A549 (cell line): Measurements from ENCODE around the gene FOXP1. TPM values are rescaled to one million over a fixed set of nuclear protein-coding genes. Genes with fewer than 3 reads are reported as not detected.

Source experiments
- ATAC-seq, 2 experiments: fragments of 200-7000 bp in 1 of 2; fragments of >200 bp in 1 of 2; cut with Nextera tagmentation in 1 of 2; cut with Tn5 transposase in 1 of 2; 3 replicates each; pipeline versions ENCODE4 v1.8.0 to v1.9.1; 2018 to 2020; ENCODE audit warnings: mild to moderate bottlenecking in 1 of 2, moderate library complexity in 1 of 2
- CTCF ChIA-PET: fragments of 300-600 bp; sonication (Branson Sonifier 250); formaldehyde crosslinking; extraction: SDS; loops from one replicate; lab custom pipeline; 2021; ENCODE audit warnings: antibody characterized with exemption, inconsistent platforms; lab: Yijun Ruan, JAX
- POLR2A ChIA-PET: fragments of 350-600 bp; formaldehyde crosslinking; extraction: SDS; loops from one replicate; lab custom pipeline; 2021; ENCODE audit warnings: antibody characterized with exemption, inconsistent platforms; lab: Yijun Ruan, JAX
- DNase-seq, 2 experiments: peaks; one replicate each; pipeline versions ENCODE4 v3.0.0 to v3.0.0-alpha.2; 2011 to 2016; ENCODE audit warnings: low read depth in 1 of 2, low spot score in 1 of 2
- FAIRE-seq: peaks from 2 replicates; lab custom pipeline; 2011; peaks lifted over from hg19 to GRCh38; lab: Jason Lieb, UNC
- H3K27ac ChIP-seq, 2 experiments: fragments of >200 bp; sonication (Bioruptor Twin); formaldehyde crosslinking; 3 replicates each; pipeline ENCODE4 v1.5.1; 2016 to 2017
- H3K4me1 ChIP-seq: fragments of >200 bp; sonication (Bioruptor Twin); formaldehyde crosslinking; 3 replicates; pipeline ENCODE4 v1.6.1; 2016
- H3K4me2 ChIP-seq: fragments of >200 bp; sonication (Bioruptor Twin); formaldehyde crosslinking; 3 replicates; pipeline ENCODE4 v1.6.1; 2016
- H3K4me3 ChIP-seq: fragments of >200 bp; sonication (Bioruptor Twin); formaldehyde crosslinking; 3 replicates; pipeline ENCODE4 v1.5.1; 2016
- H3K9me3 ChIP-seq: fragments of >200 bp; sonication (Bioruptor Twin); formaldehyde crosslinking; 3 replicates; pipeline ENCODE4 v1.6.1; 2016
- BCL3 ChIP-seq: fragments of >200 bp; sonication (Bioruptor Twin); formaldehyde crosslinking; IDR thresholded peaks from 3 replicates; pipeline ENCODE4 v1.6.1; 2016
- BHLHE40 ChIP-seq: IDR thresholded peaks from 2 replicates; pipeline ENCODE4 v1.6.1; 2012; ENCODE audit warnings: low read depth, low read length, inconsistent platforms
- CBX2 ChIP-seq: fragments of 200-600 bp; sonication (generic); IDR thresholded peaks from 2 replicates; pipeline ENCODE4 v1.6.1; 2016; ENCODE audit warnings: low read depth, mild to moderate bottlenecking, borderline replicate concordance
- CBX8 ChIP-seq: fragments of 200-600 bp; sonication (generic); IDR thresholded peaks from 2 replicates; pipeline ENCODE4 v1.6.1; 2016
- CEBPB ChIP-seq, 2 experiments: fragments of >200 bp in 1 of 2; sonication (Bioruptor Twin) in 1 of 2; formaldehyde crosslinking in 1 of 2; IDR thresholded peaks; 2 replicates each; pipeline ENCODE4 v1.6.1; 2012 to 2016
- CHD4 ChIP-seq: fragments of 200-600 bp; sonication (generic); IDR thresholded peaks from 2 replicates; pipeline ENCODE4 v1.6.1; 2016; ENCODE audit warnings: antibody characterized with exemption, mild to moderate bottlenecking, borderline replicate concordance
- EHF ChIP-seq: fragments of 250-450 bp; sonication (Bioruptor Pico); IDR thresholded peaks from 2 replicates; pipeline ENCODE4 v1.5.0; 2020; ENCODE audit warnings: mild to moderate bottlenecking
- ESRRA ChIP-seq: fragments of 150-350 bp; IDR thresholded peaks from 2 replicates; pipeline ENCODE4 v1.6.1; 2014; ENCODE audit warnings: mild to moderate bottlenecking, low read length, borderline replicate concordance
- FOSB ChIP-seq: fragments of 250-450 bp; sonication (Bioruptor Pico); IDR thresholded peaks from 2 replicates; pipeline ENCODE4 v1.5.0; 2020; ENCODE audit warnings: mild to moderate bottlenecking, moderate library complexity
- FOSL2 ChIP-seq, 2 experiments: fragments of 450-650 bp in 1 of 2; fragments of >200 bp in 1 of 2; sonication (Bioruptor Twin) in 1 of 2; formaldehyde crosslinking; IDR thresholded peaks; 2 replicates each; pipeline versions ENCODE4 v1.5.0 to v1.6.1; 2016 to 2020; ENCODE audit warnings: mild to moderate bottlenecking in 1 of 2, moderate library complexity in 1 of 2
- FOXS1 ChIP-seq: fragments of 250-450 bp; sonication (Bioruptor Pico); IDR thresholded peaks from 2 replicates; pipeline ENCODE4 v1.5.0; 2020; ENCODE audit warnings: mild to moderate bottlenecking, moderate library complexity
- GATA3 ChIP-seq: IDR thresholded peaks from 2 replicates; pipeline ENCODE4 v1.6.1; 2012; ENCODE audit warnings: borderline replicate concordance
- HDAC2 ChIP-seq: fragments of 200-600 bp; sonication (generic); IDR thresholded peaks from 2 replicates; pipeline ENCODE4 v1.6.1; 2016
- HOXA7 ChIP-seq: fragments of 250-450 bp; sonication (Bioruptor Pico); IDR thresholded peaks from 2 replicates; pipeline ENCODE4 v1.5.0; 2020; ENCODE audit warnings: mild to moderate bottlenecking, moderate library complexity
- JUNB ChIP-seq: fragments of >200 bp; sonication (Bioruptor Twin); formaldehyde crosslinking; IDR thresholded peaks from 2 replicates; pipeline ENCODE4 v1.6.1; 2016
- KDM1A ChIP-seq: fragments of 200-600 bp; sonication (generic); IDR thresholded peaks from 2 replicates; pipeline ENCODE4 v1.6.1; 2016; ENCODE audit warnings: low read depth, mild to moderate bottlenecking
- MAFK ChIP-seq: fragments of 450-650 bp; IDR thresholded peaks from 2 replicates; pipeline ENCODE4 v1.6.1; 2014; ENCODE audit not compliant: partially characterized antibody
- MYC ChIP-seq: IDR thresholded peaks from 2 replicates; pipeline ENCODE4 v1.6.1; 2012; ENCODE audit warnings: mild to moderate bottlenecking, inconsistent platforms, low read length, improper control_type of control experiment, borderline replicate concordance
- NPAS2 ChIP-seq: fragments of 250-450 bp; sonication (Bioruptor Pico); IDR thresholded peaks from 2 replicates; pipeline ENCODE4 v1.8.0; 2022; ENCODE audit warnings: mild to moderate bottlenecking, moderate library complexity, borderline replicate concordance
- NR3C1 ChIP-seq: fragments of >200 bp; sonication (Bioruptor Twin); formaldehyde crosslinking; IDR thresholded peaks from 3 replicates; pipeline ENCODE4 v1.6.1; 2017
- POLR2A ChIP-seq: IDR thresholded peaks from 2 replicates; pipeline ENCODE4 v1.6.1; 2012; ENCODE audit warnings: mild to moderate bottlenecking, low read length
- POLR2AphosphoS2 ChIP-seq: conservative IDR thresholded peaks from 2 replicates; pipeline ENCODE4 v1.6.1; 2012; ENCODE audit warnings: low read length, improper control_type of control experiment, inconsistent platforms
- RCOR1 ChIP-seq: fragments of 150-350 bp; IDR thresholded peaks from 2 replicates; pipeline ENCODE4 v1.6.1; 2014; ENCODE audit warnings: antibody characterized with exemption, low read length, low read depth
- SMC3 ChIP-seq: fragments of >200 bp; sonication (Bioruptor Twin); formaldehyde crosslinking; IDR thresholded peaks from 3 replicates; pipeline ENCODE4 v1.6.1; 2018; ENCODE audit warnings: inconsistent platforms
- ZC3H11A ChIP-seq: fragments of 450-650 bp; IDR thresholded peaks from 2 replicates; pipeline ENCODE4 v1.6.1; 2014; ENCODE audit warnings: antibody characterized with exemption, mild to moderate bottlenecking
- ZFP36 ChIP-seq: fragments of 450-650 bp; IDR thresholded peaks from 2 replicates; pipeline ENCODE4 v1.6.1; 2014; ENCODE audit warnings: borderline replicate concordance; ENCODE audit not compliant: partially characterized antibody
- WGBS: methylation state at CpG from one replicate; pipeline ENCODE4 v1.1.6; 2017; ENCODE audit errors: missing lambda C conversion rate; 5-methylcytosine and 5-hydroxymethylcytosine counted together
- polyA plus RNA-seq, 4 experiments: library from polyadenylated mRNA; depleted of rRNA in 3 of 4; stranded (reverse); fragments of >200 nt; fragmentation: RNase III in 1 of 4; extraction: RNeasy Plus Mini Kit Qiagen cat#74134 plus additional on column Dnase treatment in 1 of 4; gene quantifications; 2 replicates in 3 of 4; 3 replicates in 1 of 4; pipeline ENCODE4 v1.2.3, GENCODE V29; 2011 to 2017
- TF ChIP-seq, protein P1 (sequence below): IDR thresholded peaks from 2 replicates; pipeline ENCODE4 v1.6.1; 2012; ENCODE audit warnings: low read depth, borderline replicate concordance
- TF ChIP-seq, protein P2 (sequence below): fragments of >200 bp; sonication (Bioruptor Twin); formaldehyde crosslinking; IDR thresholded peaks from 2 replicates; pipeline ENCODE4 v1.6.1; 2016
- TF ChIP-seq, protein P3 (sequence below): fragments of >200 bp; sonication (Bioruptor Twin); formaldehyde crosslinking; IDR thresholded peaks from 3 replicates; pipeline ENCODE4 v1.5.1; 2016

Gene FOXP1
- polyA plus RNA-seq, 2 of the 4 experiments (the other 2 are of a cell fraction) = 12.8 to 13.9 TPM

- no peak for TF ChIP-seq HDAC2
- TF ChIP-seq NPAS2 (CRISPR knock-in tag) = no peak
- TF ChIP-seq HOXA7 = no peak
- no peak for TF ChIP-seq NR3C1
- no peak for TF ChIP-seq MYC
- TF ChIP-seq FOSB = no peak
- TF ChIP-seq, protein P1, sequence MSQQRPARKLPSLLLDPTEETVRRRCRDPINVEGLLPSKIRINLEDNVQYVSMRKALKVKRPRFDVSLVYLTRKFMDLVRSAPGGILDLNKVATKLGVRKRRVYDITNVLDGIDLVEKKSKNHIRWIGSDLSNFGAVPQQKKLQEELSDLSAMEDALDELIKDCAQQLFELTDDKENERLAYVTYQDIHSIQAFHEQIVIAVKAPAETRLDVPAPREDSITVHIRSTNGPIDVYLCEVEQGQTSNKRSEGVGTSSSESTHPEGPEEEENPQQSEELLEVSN = no peak
- no peak for ATAC-seq
- Histone ChIP-seq H3K27ac (no peak overlapping the region), H3K9me3 (no peaks in the 10 kb centered on the region), H3K4me2 (no peak overlapping the region), H3K4me3 (no peak overlapping the region), H3K4me1 (no peaks in the 10 kb centered on the region)
- DNase-seq = no peak
- ChIA-PET POLR2A (no interaction called here), CTCF (no interaction called here)
- no peak for FAIRE-seq
These were observed 16.8 kb downstream of the FOXP1 start for GRCh38 chr3:71566776-71567175.

DNA sequence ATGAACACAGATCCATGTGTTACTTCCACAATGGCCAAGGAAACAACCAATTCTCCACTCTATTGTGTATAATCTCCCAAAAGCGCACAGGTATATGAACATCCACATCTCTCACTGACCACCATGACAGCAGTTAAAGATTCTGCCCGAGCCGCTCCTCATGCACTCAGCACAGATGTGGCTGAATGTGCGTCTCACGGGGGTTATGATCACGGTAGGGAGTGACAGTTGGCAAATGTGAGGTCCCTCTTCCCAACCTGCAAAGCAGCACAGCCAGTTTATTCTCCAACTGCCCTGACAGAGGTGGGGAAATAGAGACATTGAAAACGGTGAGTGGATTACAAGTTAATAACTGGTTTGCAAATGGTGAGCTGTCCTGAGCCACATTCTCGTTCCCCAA, 17.6 kb downstream of the FOXP1 start:
- no peak overlapping the region for H3K27ac ChIP-seq
- ChIA-PET POLR2A (no interaction called here), CTCF (no interaction called here)
- H3K4me2 ChIP-seq = no peak overlapping the region
- no peak for DNase-seq
- no peak overlapping the region for H3K4me3 ChIP-seq
- no peak for ATAC-seq
- no peaks in the 10 kb centered on the region for H3K9me3 ChIP-seq
- TF ChIP-seq, protein P2, sequence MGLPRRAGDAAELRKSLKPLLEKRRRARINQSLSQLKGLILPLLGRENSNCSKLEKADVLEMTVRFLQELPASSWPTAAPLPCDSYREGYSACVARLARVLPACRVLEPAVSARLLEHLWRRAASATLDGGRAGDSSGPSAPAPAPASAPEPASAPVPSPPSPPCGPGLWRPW = no peak
- TF ChIP-seq BHLHE40 (no peak), GATA3 (no peak), POLR2A (no peak), CEBPB (IDR thresholded peaks at IDR 0.05) (no peak), NR3C1 (no peak), RCOR1 (no peak), POLR2AphosphoS2 (no peak)
- TF ChIP-seq, protein P3, sequence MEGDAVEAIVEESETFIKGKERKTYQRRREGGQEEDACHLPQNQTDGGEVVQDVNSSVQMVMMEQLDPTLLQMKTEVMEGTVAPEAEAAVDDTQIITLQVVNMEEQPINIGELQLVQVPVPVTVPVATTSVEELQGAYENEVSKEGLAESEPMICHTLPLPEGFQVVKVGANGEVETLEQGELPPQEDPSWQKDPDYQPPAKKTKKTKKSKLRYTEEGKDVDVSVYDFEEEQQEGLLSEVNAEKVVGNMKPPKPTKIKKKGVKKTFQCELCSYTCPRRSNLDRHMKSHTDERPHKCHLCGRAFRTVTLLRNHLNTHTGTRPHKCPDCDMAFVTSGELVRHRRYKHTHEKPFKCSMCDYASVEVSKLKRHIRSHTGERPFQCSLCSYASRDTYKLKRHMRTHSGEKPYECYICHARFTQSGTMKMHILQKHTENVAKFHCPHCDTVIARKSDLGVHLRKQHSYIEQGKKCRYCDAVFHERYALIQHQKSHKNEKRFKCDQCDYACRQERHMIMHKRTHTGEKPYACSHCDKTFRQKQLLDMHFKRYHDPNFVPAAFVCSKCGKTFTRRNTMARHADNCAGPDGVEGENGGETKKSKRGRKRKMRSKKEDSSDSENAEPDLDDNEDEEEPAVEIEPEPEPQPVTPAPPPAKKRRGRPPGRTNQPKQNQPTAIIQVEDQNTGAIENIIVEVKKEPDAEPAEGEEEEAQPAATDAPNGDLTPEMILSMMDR = no peak
- 84% methylated on average over 8 of the region's 8 CpGs for WGBS
- FAIRE-seq = no peak
- H3K4me1 ChIP-seq = no peaks in the 10 kb centered on the region

GRCh38 chr3:71565316-71565715, 18.2 kb downstream of the FOXP1 start:
- H3K27ac ChIP-seq = no peak overlapping the region
- no peak for FAIRE-seq
- CTCF ChIA-PET = no interaction called here

DNA sequence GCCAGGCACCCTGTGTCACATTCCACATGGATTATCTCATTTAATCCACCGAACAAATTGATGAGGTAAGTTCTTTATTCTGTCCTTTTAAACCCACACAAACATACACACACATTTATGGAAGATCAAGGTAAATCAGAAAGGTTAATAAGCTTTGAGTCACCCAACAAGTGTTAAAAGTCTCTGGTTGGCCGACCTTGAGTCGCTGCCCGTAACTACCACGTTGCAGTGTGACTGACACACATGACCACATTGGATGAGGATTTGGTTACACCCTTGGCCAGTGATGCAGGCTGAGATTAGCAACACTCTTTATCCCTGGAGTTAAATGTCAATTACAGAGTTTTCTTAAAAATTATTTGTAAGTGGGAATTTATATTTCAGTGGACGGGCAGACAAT, 19.2 kb downstream of the FOXP1 start:
- 90% methylated on average over 6 of the region's 6 CpGs for WGBS
- Histone ChIP-seq H3K27ac (no peak overlapping the region), H3K4me1 (no peaks in the 10 kb centered on the region), H3K9me3 (no peaks in the 10 kb centered on the region), H3K4me2 (no peak overlapping the region), H3K4me3 (no peak overlapping the region)
- ATAC-seq = no peak
- ChIA-PET POLR2A (no interaction called here), CTCF (no interaction called here)
- DNase-seq = no peak
- no peak for FAIRE-seq
- TF ChIP-seq ZC3H11A = no peak
- TF ChIP-seq, protein P1 = no peak
- no peak for TF ChIP-seq CHD4
- no peak for TF ChIP-seq GATA3
- no peak for TF ChIP-seq POLR2AphosphoS2
- TF ChIP-seq HOXA7 = no peak
- no peak for TF ChIP-seq FOXS1 (CRISPR knock-in tag)
- no peak for TF ChIP-seq CBX2
- no peak for TF ChIP-seq ESRRA
- no peak for TF ChIP-seq FOSL2 (IDR thresholded peaks at IDR 0.05)
- no peak for TF ChIP-seq FOSL2 (CRISPR knock-in tag; IDR thresholded peaks at IDR 0.05)
- no peak for TF ChIP-seq MAFK
- no peak for TF ChIP-seq BCL3
- TF ChIP-seq CEBPB (IDR thresholded peaks at IDR 0.05) = no peak

More at GRCh38 chr3:71565316-71565715, 18.2 kb downstream of the FOXP1 start:
- POLR2A ChIA-PET = no interaction called here
- TF ChIP-seq JUNB (no peak), MYC (no peak), SMC3 (no peak), EHF (CRISPR knock-in tag) (no peak), CBX8 (no peak), KDM1A (no peak), ZC3H11A (no peak), ZFP36 (no peak)
- TF ChIP-seq, protein P1 = no peak
- ATAC-seq (no peak), DNase-seq (no peak)
- H3K4me3 ChIP-seq = no peak overlapping the region
- H3K9me3 ChIP-seq = no peaks in the 10 kb centered on the region
- H3K4me1 ChIP-seq = no peaks in the 10 kb centered on the region
- WGBS = 86% methylated on average over 7 of the region's 7 CpGs
- H3K4me2 ChIP-seq = no peak overlapping the region
